GM21360 (cell line): ENCODE measurements around the gene HFM1.

ENCODE experiments used
- ATAC-seq: cut with Tn5 transposase; IDR thresholded peaks from one replicate; pipeline ENCODE4 v1.9.1; 2021; ENCODE audit warnings: mild to moderate bottlenecking, moderate library complexity; ENCODE audit not compliant: unreplicated experiment

Gene HFM1

GRCh38 chr1:91245435-91245834 is 159.2 kb downstream of the HFM1 start:
- ATAC-seq: no peak

- no peak for ATAC-seq
Measured at GRCh38 chr1:91244737-91245136, 159.9 kb downstream of the HFM1 start.

- no peak for ATAC-seq
Measured at GRCh38 chr1:91243171-91243570, 161.5 kb downstream of the HFM1 start.

GRCh38 chr1:91234181-91234580 is 170.5 kb downstream of the HFM1 start:
- ATAC-seq: no peak

GRCh38 chr1:91226741-91227140 is 177.9 kb downstream of the HFM1 start:
- ATAC-seq: no peak

GRCh38 chr1:91224878-91225277 is 179.8 kb downstream of the HFM1 start:
- no peak for ATAC-seq

- no peak for ATAC-seq
Measured at GRCh38 chr1:91221017-91221416, 183.6 kb downstream of the HFM1 start.

- no peak for ATAC-seq
Measured at GRCh38 chr1:91217911-91218310, 186.7 kb downstream of the HFM1 start.
